AML-193 (cell line): Measurements from ENCODE around the gene SLC39A13.

Experiments
- DNase-seq, 2 experiments: peaks; one replicate each; lab custom pipeline; 2025; lab: John Stamatoyannopoulos, UW

Gene SLC39A13

GRCh38 chr11:47430524-47430923 lies 22.1 kb downstream of the SLC39A13 start:
- no peak for DNase-seq

GRCh38 chr11:47431356-47432083 lies 23.1 kb downstream of the SLC39A13 start:
- no peak for DNase-seq

- no peak for DNase-seq
Observed at GRCh38 chr11:47433157-47433556, 24.8 kb downstream of the SLC39A13 start.

GRCh38 chr11:47434011-47434786 lies 25.8 kb downstream of the SLC39A13 start:
- no peak for DNase-seq

GRCh38 chr11:47435687-47436086 lies 27.3 kb downstream of the SLC39A13 start:
- DNase-seq: no peak

- DNase-seq: no peak
Observed at GRCh38 chr11:47436726-47437125, 28.3 kb downstream of the SLC39A13 start.

- no peak for DNase-seq
Observed at GRCh38 chr11:47437218-47437745, 28.9 kb downstream of the SLC39A13 start.

- DNase-seq: no peak
Observed at GRCh38 chr11:47437746-47438418, 29.5 kb downstream of the SLC39A13 start.

GRCh38 chr11:47438721-47439120 lies 30.3 kb downstream of the SLC39A13 start:
- DNase-seq: no peak

- DNase-seq: no peak
Observed at GRCh38 chr11:47440054-47440476, 31.7 kb downstream of the SLC39A13 start.

- DNase-seq: no peak
Observed at GRCh38 chr11:47441421-47441820, 33.0 kb downstream of the SLC39A13 start.

GRCh38 chr11:47442514-47442913 lies 34.1 kb downstream of the SLC39A13 start:
- no peak for DNase-seq

- DNase-seq: no peak
Observed at GRCh38 chr11:47443028-47443700, 34.8 kb downstream of the SLC39A13 start.

GRCh38 chr11:47443817-47444216 lies 35.4 kb downstream of the SLC39A13 start:
- no peak for DNase-seq

GRCh38 chr11:47445840-47446239 lies 37.5 kb downstream of the SLC39A13 start:
- DNase-seq: no peak

- DNase-seq: no peak
Observed at GRCh38 chr11:47446833-47447232, 38.4 kb downstream of the SLC39A13 start.

- no peak for DNase-seq
Observed at GRCh38 chr11:47447906-47448305, 39.5 kb downstream of the SLC39A13 start.

GRCh38 chr11:47448566-47449427 lies 40.4 kb downstream of the SLC39A13 start, which contains the start of gene RAPSN:
RAPSN (minus strand) TSS chr11:47449136; CDS start chr11:47448964, 172 bp downstream.
- no peak for DNase-seq

- no peak for DNase-seq
Observed at GRCh38 chr11:47449541-47449940, 41.2 kb downstream of the SLC39A13 start.

GRCh38 chr11:47451436-47451835 lies 43.0 kb downstream of the SLC39A13 start:
- DNase-seq: no peak

GRCh38 chr11:47451990-47452389 lies 43.6 kb downstream of the SLC39A13 start:
- DNase-seq: no peak
